Activated B cell treated with CpG ODN at 0.5 μM for 24 hours (primary cell): Measurements from ENCODE around the gene PRELID2. TPM values are rescaled to one million over a fixed set of nuclear protein-coding genes. Genes with fewer than 3 reads are reported as not detected.

Source experiments
- ATAC-seq: fragments of 200-7000 bp; cut with Tn5 transposase; one replicate; pipeline ENCODE4 v1.10.0; 2021; ENCODE audit warnings: low read depth, mild to moderate bottlenecking, moderate library complexity
- CTCF ChIA-PET: fragments of 350-600 bp; sonication (Branson Sonifier 250); formaldehyde crosslinking; loops from one replicate; lab custom pipeline; 2021; ENCODE audit warnings: antibody characterized with exemption; lab: Charles Lee
- POLR2A ChIA-PET: fragments of 350-600 bp; sonication (Branson Sonifier 250); formaldehyde crosslinking; loops from one replicate; lab custom pipeline; 2021; ENCODE audit warnings: antibody characterized with exemption; lab: Charles Lee
- DNase-seq: peaks from one replicate; pipeline ENCODE4 v3.0.0; 2022
- H3K27ac Mint-ChIP-seq: one replicate; pipeline ENCODE4 v1.8.0; 2020; ENCODE audit warnings: mixed read lengths
- H3K27me3 Mint-ChIP-seq: one replicate; pipeline ENCODE4 v1.8.0; 2021; ENCODE audit warnings: mixed read lengths
- H3K36me3 Mint-ChIP-seq: one replicate; pipeline ENCODE4 v1.8.0; 2021; ENCODE audit warnings: low read depth, mixed read lengths
- H3K4me1 Mint-ChIP-seq: one replicate; pipeline ENCODE4 v1.8.0; 2021; ENCODE audit warnings: mixed read lengths
- H3K4me3 Mint-ChIP-seq: one replicate; pipeline ENCODE4 v1.8.0; 2020; ENCODE audit warnings: mild to moderate bottlenecking, mixed read lengths
- H3K9me3 Mint-ChIP-seq: one replicate; pipeline ENCODE4 v1.8.0; 2020; ENCODE audit warnings: mixed read lengths
- intact Hi-C: fragments of 100-400 bp; cut with micrococcal nuclease; formaldehyde crosslinking; loops from one replicate; pipeline ENCODE4 v1.15.1; 2024
- total RNA-seq: library from RNA; stranded (reverse); gene quantifications from 2 replicates; pipeline ENCODE4 v1.2.3, GENCODE V29; 2022
- TF ChIP-seq, protein P1 (sequence below): fragments of 200-600 bp; IDR thresholded peaks from one replicate; pipeline ENCODE4 v1.8.0; 2022; ENCODE audit warnings: antibody characterized with exemption, mild to moderate bottlenecking

The PRELID2 gene
- total RNA-seq, 1 donor from 2014 or later = 3.3 TPM

DNA sequence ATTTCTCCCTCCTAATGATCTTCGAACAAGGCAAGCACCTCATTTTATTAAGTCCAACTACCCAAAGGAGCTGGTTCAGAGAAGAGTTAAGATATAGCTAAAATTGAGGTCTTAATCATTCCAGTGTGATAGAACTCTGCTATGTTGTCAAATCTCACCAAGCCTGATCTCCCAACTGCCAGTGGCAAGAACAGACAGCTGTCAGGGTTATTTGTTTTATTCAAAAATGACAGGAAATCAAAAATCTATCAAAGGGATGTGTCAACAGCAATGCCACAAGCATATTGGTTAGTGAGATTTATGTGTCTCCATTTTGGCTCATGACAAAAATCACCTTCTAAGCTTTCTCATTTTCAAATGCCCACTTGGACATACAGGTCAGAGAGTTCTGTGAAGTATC lies 74.5 kb downstream of the PRELID2 start:
- Mint-ChIP-seq H3K4me1 (no peaks in the 10 kb centered on the region), H3K36me3 (no peaks in the 10 kb centered on the region), H3K27me3 (no peaks in the 10 kb centered on the region), H3K27ac (no peak overlapping the region), H3K4me3 (no peak overlapping the region), H3K9me3 (no peaks in the 10 kb centered on the region)
- DNase-seq (no peak), ATAC-seq (no peak)
- TF ChIP-seq, protein P1, sequence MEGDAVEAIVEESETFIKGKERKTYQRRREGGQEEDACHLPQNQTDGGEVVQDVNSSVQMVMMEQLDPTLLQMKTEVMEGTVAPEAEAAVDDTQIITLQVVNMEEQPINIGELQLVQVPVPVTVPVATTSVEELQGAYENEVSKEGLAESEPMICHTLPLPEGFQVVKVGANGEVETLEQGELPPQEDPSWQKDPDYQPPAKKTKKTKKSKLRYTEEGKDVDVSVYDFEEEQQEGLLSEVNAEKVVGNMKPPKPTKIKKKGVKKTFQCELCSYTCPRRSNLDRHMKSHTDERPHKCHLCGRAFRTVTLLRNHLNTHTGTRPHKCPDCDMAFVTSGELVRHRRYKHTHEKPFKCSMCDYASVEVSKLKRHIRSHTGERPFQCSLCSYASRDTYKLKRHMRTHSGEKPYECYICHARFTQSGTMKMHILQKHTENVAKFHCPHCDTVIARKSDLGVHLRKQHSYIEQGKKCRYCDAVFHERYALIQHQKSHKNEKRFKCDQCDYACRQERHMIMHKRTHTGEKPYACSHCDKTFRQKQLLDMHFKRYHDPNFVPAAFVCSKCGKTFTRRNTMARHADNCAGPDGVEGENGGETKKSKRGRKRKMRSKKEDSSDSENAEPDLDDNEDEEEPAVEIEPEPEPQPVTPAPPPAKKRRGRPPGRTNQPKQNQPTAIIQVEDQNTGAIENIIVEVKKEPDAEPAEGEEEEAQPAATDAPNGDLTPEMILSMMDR = no peak
- ChIA-PET POLR2A (no interaction called here), CTCF (no interaction called here)
- intact Hi-C loops = no loop called here

DNA sequence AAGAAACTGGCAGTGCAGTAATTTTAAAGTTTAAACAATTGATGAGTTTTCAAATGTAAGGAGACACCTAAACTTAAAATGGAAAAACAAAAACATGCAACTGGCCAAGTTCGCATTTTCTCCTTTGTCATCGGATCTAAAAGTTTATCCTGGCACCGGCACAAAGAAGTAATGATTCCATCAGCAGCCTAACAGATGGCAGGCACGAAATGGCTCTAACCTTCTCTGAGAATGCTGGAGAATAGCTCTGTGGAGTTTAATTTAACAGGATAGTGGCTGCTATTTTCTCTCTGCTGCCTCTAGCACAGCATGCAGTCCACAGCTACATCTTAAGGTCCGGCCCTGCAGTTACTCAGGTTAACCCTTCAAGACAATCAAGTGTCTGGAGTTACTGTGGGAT lies 82.2 kb downstream of the PRELID2 start:
- no peaks in the 10 kb centered on the region for H3K4me1 Mint-ChIP-seq
- H3K9me3 Mint-ChIP-seq = peaks cover 4% of the 10 kb centered on the region
- no peaks in the 10 kb centered on the region for H3K36me3 Mint-ChIP-seq
- ChIA-PET CTCF (no interaction called here), POLR2A (no interaction called here)
- ATAC-seq = no peak
- H3K27me3 Mint-ChIP-seq = no peaks in the 10 kb centered on the region
- TF ChIP-seq, protein P1 = no peak
- DNase-seq = no peak
- no peak overlapping the region for H3K27ac Mint-ChIP-seq
- H3K4me3 Mint-ChIP-seq = no peak overlapping the region
- intact Hi-C loops = no loop called here

DNA sequence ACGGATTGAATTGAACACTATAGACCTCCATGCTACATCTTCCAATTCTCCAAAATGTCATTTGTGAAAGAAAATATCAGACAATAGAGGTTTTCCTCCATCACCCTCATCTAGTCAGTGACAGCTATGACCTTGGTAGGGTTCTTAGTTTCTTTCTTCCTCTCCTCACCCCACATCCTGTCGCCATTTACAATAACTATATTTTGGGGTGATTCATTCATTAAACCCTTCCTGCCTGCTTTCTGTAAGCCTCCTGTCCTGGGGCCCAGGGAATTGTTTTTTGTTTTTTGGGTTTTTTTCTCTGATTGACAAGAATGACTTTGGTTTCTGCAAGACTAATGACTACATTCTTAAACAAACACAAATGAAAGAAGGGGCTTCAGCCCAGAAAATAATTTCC lies 82.6 kb downstream of the PRELID2 start:
- Mint-ChIP-seq H3K27ac (no peak overlapping the region), H3K4me1 (no peaks in the 10 kb centered on the region), H3K9me3 (peaks cover 5% of the 10 kb centered on the region), H3K27me3 (no peaks in the 10 kb centered on the region), H3K4me3 (no peak overlapping the region), H3K36me3 (no peaks in the 10 kb centered on the region)
- ATAC-seq = no peak
- DNase-seq = no peak
- CTCF ChIA-PET = no interaction called here
- TF ChIP-seq, protein P1 = no peak
- intact Hi-C loops = no loop called here
- POLR2A ChIA-PET = no interaction called here

DNA sequence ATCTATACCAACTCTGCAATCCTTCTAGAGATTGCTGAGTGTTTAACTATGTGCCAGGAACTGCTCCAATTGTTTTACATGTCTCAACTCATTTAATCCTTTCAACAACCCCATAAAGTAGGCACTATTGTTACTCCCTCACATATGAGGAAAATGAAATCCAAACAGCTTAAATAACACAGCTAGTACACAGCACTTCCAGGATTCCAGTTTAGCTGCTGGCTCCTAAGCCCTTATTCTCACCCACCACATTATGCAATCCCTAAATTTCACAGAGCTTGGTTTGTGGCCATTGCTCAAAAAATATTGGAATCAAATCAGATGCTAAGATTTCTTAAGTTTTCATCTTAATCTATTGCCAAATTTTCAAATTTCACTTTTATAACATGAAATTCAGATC lies 84.9 kb downstream of the PRELID2 start:
- POLR2A ChIA-PET = no interaction called here
- DNase-seq (no peak), ATAC-seq (no peak)
- CTCF ChIA-PET = no interaction called here
- Mint-ChIP-seq H3K9me3 (peaks cover 5% of the 10 kb centered on the region), H3K36me3 (no peaks in the 10 kb centered on the region), H3K27ac (no peak overlapping the region), H3K27me3 (no peaks in the 10 kb centered on the region), H3K4me3 (no peak overlapping the region), H3K4me1 (no peaks in the 10 kb centered on the region)
- TF ChIP-seq, protein P1 = no peak
- intact Hi-C loops = no loop called here

DNA sequence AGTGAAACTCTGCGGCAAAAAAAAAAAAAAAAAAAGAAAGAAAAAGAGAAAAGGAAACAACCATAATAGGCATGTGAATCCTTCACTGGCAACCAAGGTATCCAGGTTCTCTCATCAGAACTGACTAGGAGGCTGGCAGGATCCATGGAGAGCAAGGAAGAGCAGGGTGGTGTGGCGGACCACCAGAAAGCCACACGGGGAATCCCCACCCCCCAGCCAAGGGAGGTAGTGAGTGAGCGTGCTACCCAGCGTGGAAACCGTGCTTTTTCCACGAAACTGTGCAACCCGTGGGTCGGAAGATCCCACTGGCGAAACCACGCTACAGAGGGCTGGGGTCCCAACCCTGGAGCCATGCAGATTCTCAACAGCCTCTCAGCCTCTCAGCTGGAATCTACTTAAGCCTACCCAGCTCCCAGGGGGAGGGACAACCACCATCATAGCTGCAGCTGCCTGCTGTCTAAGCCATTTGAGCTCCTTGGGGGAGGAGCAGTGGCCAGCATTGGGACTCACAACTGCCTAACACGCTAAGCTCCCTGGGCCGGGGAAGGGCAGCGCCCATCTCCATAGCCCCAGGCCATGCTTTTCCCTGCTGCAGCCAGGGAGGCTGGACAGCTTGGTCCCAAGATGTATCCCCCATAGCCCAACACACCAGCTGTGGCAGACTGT lies 91.6 kb downstream of the PRELID2 start:
- H3K9me3 Mint-ChIP-seq = peaks cover 7% of the 10 kb centered on the region
- no peaks in the 10 kb centered on the region for H3K27me3 Mint-ChIP-seq
- DNase-seq (no peak), ATAC-seq (no peak)
- no peaks in the 10 kb centered on the region for H3K36me3 Mint-ChIP-seq
- no peak overlapping the region for H3K27ac Mint-ChIP-seq
- TF ChIP-seq, protein P1 = no peak
- POLR2A ChIA-PET = no interaction called here
- H3K4me3 Mint-ChIP-seq = no peak overlapping the region
- intact Hi-C loops = no loop called here
- H3K4me1 Mint-ChIP-seq = no peaks in the 10 kb centered on the region
- CTCF ChIA-PET = no interaction called here
